ENCODE measurements around the gene GRIP1.

Gene GRIP1

GRCh38 chr12:66359300-66359699 is 319.6 kb downstream of the GRIP1 start:
- H3K4me3 ChIP-seq (ENCODE audit: low read depth, low read length): no peak overlapping the region
- no peak for DNase-seq (ENCODE audit: low read depth)
- TF ChIP-seq CTCF (IDR thresholded peaks at IDR 0.05; ENCODE audit: insufficient read depth, low read depth, low read length, missing control alignments): no peak

- TF ChIP-seq CTCF (IDR thresholded peaks at IDR 0.05; ENCODE audit: insufficient read depth, low read depth, low read length, missing control alignments): no peak
- no peak for DNase-seq (ENCODE audit: low read depth)
- H3K4me3 ChIP-seq (ENCODE audit: low read depth, low read length): no peak overlapping the region
Observed at GRCh38 chr12:66354291-66354690, 324.6 kb downstream of the GRIP1 start.

GRCh38 chr12:66352899-66353298 is 326.0 kb downstream of the GRIP1 start:
- no peak for TF ChIP-seq CTCF (IDR thresholded peaks at IDR 0.05; ENCODE audit: insufficient read depth, low read depth, low read length, missing control alignments)
- no peak overlapping the region for H3K4me3 ChIP-seq (ENCODE audit: low read depth, low read length)
- no peak for DNase-seq (ENCODE audit: low read depth)

- TF ChIP-seq CTCF (IDR thresholded peaks at IDR 0.05; ENCODE audit: insufficient read depth, low read depth, low read length, missing control alignments): peak; percentile 34
- DNase-seq (ENCODE audit: low read depth): peak; percentile 54
- H3K4me3 ChIP-seq (ENCODE audit: low read depth, low read length): no peak overlapping the region
Observed at GRCh38 chr12:66352197-66352596, 326.7 kb downstream of the GRIP1 start.

- no peak for TF ChIP-seq CTCF (IDR thresholded peaks at IDR 0.05; ENCODE audit: insufficient read depth, low read depth, low read length, missing control alignments)
- no peak overlapping the region for H3K4me3 ChIP-seq (ENCODE audit: low read depth, low read length)
- no peak for DNase-seq (ENCODE audit: low read depth)
Observed at GRCh38 chr12:66351301-66351700, 327.6 kb downstream of the GRIP1 start.

- H3K4me3 ChIP-seq (ENCODE audit: low read depth, low read length): no peak overlapping the region
- no peak for TF ChIP-seq CTCF (IDR thresholded peaks at IDR 0.05; ENCODE audit: insufficient read depth, low read depth, low read length, missing control alignments)
- DNase-seq (ENCODE audit: low read depth): no peak
Observed at GRCh38 chr12:66345956-66346355, 332.9 kb downstream of the GRIP1 start.

GRCh38 chr12:66345212-66345611 is 333.7 kb downstream of the GRIP1 start:
- DNase-seq (ENCODE audit: low read depth): no peak

More at GRCh38 chr12:66345212-66345611, 333.7 kb downstream of the GRIP1 start:
- no peak for TF ChIP-seq CTCF (IDR thresholded peaks at IDR 0.05; ENCODE audit: insufficient read depth, low read depth, low read length, missing control alignments)
- no peak overlapping the region for H3K4me3 ChIP-seq (ENCODE audit: low read depth, low read length)
